ENCODE results near the gene TLE6. TPM values are rescaled to one million over a fixed set of nuclear protein-coding genes. Genes with fewer than 3 reads are reported as not detected.
A peak's percentile ranks its signal among the peaks of the same experiment; 100 is the strongest.

The TLE6 gene
- total and polyA plus RNA-seq, 2 of the 13 experiments (the other 11 are each of a cell fraction or from before 2014, with no cell fraction given): 0.24 to 5.5 TPM

DNA sequence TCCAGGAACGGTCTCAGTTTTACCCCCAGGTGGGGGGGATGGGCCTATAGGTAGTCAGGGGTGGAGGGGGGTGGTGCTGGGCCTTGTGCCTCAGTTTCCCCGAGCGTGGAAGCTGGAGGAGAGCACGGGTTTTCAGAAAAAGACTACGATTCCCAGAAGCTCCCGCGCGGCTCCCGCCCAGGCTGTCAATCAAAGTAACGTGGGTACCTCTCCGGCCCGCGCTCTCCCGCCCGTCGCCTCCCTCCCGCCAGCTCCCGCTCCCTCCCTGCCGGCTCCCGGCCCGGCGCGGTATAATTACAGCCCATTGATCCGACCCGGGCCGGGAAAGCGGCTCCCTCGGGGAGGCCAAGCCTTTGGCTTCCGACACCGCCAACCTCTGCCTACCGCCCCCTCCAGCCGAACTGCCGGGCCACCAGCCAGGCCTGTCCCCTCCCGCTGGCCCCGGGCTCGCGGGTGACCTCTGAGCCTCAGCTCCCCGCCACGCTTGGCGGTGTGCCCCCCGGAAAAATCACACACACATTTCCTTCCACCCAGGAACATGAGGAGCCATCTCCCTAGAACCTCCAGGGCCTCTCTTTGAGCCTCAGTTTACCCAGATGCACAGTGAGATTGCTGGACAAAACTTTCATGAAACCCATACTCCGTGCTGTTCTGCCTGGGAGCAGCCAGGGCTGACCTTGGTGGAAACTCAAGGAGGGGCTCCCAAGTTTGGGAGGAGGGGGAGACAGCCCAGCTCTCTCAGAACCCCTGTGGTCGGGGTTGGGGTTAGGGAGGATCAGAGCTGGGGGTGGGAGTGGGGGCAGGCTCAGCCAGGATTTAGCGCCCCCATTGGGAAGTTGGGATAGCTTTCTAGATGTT is 59.0 kb downstream of the TLE6 start (continued):
- TF ChIP-seq, protein P1, sequence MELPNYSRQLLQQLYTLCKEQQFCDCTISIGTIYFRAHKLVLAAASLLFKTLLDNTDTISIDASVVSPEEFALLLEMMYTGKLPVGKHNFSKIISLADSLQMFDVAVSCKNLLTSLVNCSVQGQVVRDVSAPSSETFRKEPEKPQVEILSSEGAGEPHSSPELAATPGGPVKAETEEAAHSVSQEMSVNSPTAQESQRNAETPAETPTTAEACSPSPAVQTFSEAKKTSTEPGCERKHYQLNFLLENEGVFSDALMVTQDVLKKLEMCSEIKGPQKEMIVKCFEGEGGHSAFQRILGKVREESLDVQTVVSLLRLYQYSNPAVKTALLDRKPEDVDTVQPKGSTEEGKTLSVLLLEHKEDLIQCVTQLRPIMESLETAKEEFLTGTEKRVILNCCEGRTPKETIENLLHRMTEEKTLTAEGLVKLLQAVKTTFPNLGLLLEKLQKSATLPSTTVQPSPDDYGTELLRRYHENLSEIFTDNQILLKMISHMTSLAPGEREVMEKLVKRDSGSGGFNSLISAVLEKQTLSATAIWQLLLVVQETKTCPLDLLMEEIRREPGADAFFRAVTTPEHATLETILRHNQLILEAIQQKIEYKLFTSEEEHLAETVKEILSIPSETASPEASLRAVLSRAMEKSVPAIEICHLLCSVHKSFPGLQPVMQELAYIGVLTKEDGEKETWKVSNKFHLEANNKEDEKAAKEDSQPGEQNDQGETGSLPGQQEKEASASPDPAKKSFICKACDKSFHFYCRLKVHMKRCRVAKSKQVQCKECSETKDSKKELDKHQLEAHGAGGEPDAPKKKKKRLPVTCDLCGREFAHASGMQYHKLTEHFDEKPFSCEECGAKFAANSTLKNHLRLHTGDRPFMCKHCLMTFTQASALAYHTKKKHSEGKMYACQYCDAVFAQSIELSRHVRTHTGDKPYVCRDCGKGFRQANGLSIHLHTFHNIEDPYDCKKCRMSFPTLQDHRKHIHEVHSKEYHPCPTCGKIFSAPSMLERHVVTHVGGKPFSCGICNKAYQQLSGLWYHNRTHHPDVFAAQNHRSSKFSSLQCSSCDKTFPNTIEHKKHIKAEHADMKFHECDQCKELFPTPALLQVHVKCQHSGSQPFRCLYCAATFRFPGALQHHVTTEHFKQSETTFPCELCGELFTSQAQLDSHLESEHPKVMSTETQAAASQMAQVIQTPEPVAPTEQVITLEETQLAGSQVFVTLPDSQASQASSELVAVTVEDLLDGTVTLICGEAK (IDR thresholded peaks at IDR 0.05): no peak
- TF ChIP-seq, protein P1 (CRISPR knock-in tag; IDR thresholded peaks at IDR 0.05): 0 out of 2 replicates have a peak, but pooled peaks have one; percentile 47
- no peak; the same call in 1 of the 2 replicates for TF ChIP-seq ZIK1 (CRISPR knock-in tag; IDR thresholded peaks at IDR 0.05; ENCODE audit: borderline replicate concordance, low read depth)
- TF ChIP-seq ZNF260 (CRISPR knock-in tag; IDR thresholded peaks at IDR 0.05; ENCODE audit: borderline replicate concordance, low read depth): no peak
- TF ChIP-seq EHMT2 (IDR thresholded peaks at IDR 0.05; ENCODE audit: borderline replicate concordance, low read depth, low read length): no peak
- TF ChIP-seq TGIF2 (CRISPR knock-in tag; IDR thresholded peaks at IDR 0.05): no peak
- peak; percentile 71; the same call in 1 of the 2 replicates for TF ChIP-seq ZNF510 (CRISPR knock-in tag; IDR thresholded peaks at IDR 0.05; ENCODE audit: low read depth)
- TF ChIP-seq PCBP1 (IDR thresholded peaks at IDR 0.05; ENCODE audit: borderline replicate concordance, low read depth, low read length): 0 out of 2 replicates have a peak, but pooled peaks have one; percentile 73
- TF ChIP-seq NFE2L2 (IDR thresholded peaks at IDR 0.05; ENCODE audit: low read length): no peak
- TF ChIP-seq TSC22D2 (CRISPR knock-in tag; IDR thresholded peaks at IDR 0.05; ENCODE audit: borderline replicate concordance): no peak
- TF ChIP-seq, protein P2, sequence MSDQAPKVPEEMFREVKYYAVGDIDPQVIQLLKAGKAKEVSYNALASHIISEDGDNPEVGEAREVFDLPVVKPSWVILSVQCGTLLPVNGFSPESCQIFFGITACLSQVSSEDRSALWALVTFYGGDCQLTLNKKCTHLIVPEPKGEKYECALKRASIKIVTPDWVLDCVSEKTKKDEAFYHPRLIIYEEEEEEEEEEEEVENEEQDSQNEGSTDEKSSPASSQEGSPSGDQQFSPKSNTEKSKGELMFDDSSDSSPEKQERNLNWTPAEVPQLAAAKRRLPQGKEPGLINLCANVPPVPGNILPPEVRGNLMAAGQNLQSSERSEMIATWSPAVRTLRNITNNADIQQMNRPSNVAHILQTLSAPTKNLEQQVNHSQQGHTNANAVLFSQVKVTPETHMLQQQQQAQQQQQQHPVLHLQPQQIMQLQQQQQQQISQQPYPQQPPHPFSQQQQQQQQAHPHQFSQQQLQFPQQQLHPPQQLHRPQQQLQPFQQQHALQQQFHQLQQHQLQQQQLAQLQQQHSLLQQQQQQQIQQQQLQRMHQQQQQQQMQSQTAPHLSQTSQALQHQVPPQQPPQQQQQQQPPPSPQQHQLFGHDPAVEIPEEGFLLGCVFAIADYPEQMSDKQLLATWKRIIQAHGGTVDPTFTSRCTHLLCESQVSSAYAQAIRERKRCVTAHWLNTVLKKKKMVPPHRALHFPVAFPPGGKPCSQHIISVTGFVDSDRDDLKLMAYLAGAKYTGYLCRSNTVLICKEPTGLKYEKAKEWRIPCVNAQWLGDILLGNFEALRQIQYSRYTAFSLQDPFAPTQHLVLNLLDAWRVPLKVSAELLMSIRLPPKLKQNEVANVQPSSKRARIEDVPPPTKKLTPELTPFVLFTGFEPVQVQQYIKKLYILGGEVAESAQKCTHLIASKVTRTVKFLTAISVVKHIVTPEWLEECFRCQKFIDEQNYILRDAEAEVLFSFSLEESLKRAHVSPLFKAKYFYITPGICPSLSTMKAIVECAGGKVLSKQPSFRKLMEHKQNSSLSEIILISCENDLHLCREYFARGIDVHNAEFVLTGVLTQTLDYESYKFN (CRISPR knock-in tag; conservative IDR thresholded peaks at IDR 0.05): peak; percentile 72
- no peak for TF ChIP-seq GPN1 (CRISPR knock-in tag; IDR thresholded peaks at IDR 0.05; ENCODE audit: borderline replicate concordance)
- TF ChIP-seq, protein P3, sequence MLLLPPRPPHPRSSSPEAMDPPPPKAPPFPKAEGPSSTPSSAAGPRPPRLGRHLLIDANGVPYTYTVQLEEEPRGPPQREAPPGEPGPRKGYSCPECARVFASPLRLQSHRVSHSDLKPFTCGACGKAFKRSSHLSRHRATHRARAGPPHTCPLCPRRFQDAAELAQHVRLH (CRISPR knock-in tag; IDR thresholded peaks at IDR 0.05; ENCODE audit: borderline replicate concordance, low read depth): no peak
- TF ChIP-seq RFXANK (CRISPR knock-in tag; IDR thresholded peaks at IDR 0.05): peak; percentile 67; the same call in 1 of the 2 replicates
- 0 out of 2 replicates have a peak, but pooled peaks have one; percentile 37 for TF ChIP-seq RARA (CRISPR knock-in tag; IDR thresholded peaks at IDR 0.05)
- TF ChIP-seq ZNF572 (CRISPR knock-in tag; IDR thresholded peaks at IDR 0.05): no peak
- peak; percentile 70 for TF ChIP-seq ONECUT2 (CRISPR knock-in tag; IDR thresholded peaks at IDR 0.05)

All from HepG2 (cell line).